Measurements from ENCODE around the gene MCAT. TPM values are rescaled to one million over a fixed set of nuclear protein-coding genes. Genes with fewer than 3 reads are reported as not detected.

Gene MCAT, protein sequence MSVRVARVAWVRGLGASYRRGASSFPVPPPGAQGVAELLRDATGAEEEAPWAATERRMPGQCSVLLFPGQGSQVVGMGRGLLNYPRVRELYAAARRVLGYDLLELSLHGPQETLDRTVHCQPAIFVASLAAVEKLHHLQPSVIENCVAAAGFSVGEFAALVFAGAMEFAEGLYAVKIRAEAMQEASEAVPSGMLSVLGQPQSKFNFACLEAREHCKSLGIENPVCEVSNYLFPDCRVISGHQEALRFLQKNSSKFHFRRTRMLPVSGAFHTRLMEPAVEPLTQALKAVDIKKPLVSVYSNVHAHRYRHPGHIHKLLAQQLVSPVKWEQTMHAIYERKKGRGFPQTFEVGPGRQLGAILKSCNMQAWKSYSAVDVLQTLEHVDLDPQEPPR
- 13.9 and 21.6 TPM in 2 replicates for total RNA-seq

DNA sequence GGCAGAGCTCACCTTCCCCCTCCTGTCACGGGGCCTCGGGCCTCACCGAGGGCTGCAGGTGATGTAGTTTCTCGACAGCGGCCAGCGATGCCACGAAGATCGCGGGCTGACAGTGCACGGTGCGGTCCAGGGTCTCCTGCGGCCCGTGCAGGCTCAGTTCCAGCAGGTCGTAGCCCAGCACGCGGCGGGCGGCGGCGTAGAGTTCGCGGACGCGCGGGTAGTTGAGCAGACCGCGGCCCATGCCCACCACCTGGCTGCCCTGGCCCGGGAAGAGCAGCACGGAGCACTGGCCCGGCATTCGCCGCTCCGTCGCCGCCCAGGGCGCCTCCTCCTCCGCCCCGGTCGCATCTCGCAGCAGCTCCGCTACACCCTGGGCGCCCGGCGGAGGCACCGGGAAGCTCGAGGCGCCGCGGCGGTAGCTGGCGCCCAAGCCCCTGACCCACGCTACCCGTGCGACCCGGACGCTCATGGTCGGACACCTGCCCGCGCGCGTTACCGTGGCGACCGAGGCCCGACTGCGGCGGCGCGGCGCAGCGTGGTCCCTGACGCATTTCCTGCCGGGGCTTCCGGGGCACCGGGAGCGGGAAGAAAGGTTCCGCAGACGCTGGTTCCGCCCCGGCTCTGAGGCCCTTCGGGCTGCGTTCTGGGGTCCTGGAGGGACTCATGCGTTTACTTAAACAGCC is at the start of gene MCAT:
Gene MCAT, minus strand, starts transcription at position 519 of the 683 bp plus-strand sequence. Its CDS starts 50 bp downstream, at position 469.

DNA sequence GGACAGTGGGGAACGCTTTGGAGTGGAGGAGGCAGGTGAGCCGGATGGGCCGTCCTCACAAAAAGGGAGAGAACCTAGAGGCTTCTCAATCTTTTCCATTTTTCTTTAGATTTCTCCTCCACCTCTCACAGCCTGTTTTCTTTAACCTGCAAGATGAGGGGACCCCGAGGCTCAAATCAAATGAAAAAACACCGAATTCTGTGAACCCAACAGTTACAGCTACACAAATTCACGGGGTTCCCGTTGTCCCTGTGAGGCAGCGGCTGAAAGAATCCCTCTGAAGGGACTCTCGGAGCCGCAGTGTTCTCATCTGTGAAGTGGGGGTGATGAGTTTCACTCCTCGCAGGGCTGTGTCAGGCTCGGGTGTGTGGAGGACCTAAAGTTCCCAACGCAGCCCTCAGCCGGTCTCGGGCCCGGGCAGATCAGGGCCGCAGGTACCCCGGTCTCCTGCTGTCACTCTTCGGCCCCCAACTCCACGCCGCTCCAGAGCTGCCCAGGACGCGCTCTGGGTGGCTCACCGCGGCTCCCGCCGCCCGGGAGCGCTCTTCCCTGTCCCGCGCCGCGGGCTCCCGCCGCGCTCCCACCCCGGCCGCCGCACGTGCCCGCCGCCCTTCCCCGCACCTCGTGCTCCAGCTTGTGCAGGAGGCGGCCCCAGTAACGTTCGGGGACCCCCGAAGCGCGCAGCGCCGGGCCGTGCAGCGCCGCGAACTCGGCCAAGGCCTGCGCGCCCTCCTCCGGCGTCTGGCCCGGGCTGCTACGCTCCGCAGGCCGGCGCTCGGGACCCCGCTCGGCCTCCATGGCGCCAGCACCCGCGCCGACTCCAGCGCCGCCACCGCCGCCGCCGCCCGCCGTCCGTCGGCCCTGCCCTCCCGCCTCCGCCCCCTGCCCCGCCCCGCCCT is 43.3 kb upstream of the MCAT start, which contains the start of gene TTLL12:
Gene TTLL12, minus strand, starts transcription at position 863 of the 899 bp plus-strand sequence. Its CDS starts 65 bp downstream, at position 798.

DNA sequence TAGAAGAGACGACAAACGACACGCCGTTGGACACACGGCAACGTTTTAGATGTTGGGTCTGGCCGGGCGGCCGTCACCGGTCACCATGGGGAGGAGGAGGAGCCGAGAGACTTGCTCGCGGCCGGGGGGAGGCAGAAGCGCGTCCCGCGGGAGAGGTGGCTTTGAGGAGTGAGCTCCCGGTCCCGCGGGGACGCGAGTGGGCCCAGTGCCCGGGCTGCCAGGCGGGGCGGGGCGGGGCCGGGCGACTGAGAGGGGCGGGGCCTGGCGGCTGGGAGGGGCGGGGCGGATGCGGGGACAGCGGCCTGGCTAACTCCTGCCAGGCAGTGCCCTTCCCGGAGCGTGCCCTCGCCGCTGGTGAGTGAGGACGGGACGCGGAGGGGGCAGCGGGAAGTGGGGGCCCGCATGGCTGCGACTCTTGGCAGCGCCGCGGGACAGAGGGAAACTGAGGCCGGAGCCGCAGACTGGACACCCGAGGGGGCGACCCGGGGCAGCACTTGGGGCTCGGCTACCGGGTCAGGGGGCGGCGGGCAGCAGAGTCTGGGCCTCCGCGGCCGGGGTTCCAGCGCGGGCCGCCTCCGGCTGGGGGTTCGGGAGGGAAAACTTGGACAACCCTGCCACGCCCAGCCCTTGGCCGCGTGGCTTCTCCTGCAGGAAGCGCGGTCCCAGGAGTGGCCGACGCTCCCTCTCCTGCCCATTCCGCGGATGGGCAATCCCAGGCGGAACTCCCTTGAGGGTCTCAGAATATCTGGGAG is 8.2 kb upstream of the MCAT start, which contains the start of gene TSPO:
Gene TSPO, plus strand, starts transcription at position 309 of the 752 bp plus-strand sequence. CDS start 7,680 bp downstream, outside the sequence.

DNA sequence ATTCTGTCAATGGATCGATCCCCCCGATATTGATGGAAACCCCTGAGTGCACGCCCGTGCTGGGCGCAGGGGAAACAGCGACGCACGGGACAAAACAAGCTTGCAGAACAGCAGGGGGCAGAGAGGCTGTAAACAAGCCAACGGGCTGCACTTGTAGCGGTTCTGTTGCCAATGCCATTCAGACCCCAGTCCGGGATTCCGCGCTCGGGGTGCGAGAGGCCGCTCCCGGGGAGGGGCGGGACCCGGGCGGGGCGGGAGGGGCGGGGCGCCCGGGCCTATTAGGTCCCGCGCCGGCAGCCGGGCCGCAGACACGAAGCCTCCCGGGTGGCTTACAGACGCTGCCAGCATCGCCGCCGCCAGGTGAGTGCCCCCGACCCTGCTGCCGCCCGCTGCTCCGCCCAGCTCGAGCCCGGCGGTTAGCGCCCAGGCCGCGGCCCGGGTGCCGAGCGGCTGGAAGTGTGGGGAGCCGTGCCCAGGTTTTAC is 32.7 kb downstream of the MCAT start, which contains the start of gene BIK:
Gene BIK, plus strand, starts transcription at position 307 of the 483 bp plus-strand sequence. CDS start 13,273 bp downstream, outside the sequence.

DNA sequence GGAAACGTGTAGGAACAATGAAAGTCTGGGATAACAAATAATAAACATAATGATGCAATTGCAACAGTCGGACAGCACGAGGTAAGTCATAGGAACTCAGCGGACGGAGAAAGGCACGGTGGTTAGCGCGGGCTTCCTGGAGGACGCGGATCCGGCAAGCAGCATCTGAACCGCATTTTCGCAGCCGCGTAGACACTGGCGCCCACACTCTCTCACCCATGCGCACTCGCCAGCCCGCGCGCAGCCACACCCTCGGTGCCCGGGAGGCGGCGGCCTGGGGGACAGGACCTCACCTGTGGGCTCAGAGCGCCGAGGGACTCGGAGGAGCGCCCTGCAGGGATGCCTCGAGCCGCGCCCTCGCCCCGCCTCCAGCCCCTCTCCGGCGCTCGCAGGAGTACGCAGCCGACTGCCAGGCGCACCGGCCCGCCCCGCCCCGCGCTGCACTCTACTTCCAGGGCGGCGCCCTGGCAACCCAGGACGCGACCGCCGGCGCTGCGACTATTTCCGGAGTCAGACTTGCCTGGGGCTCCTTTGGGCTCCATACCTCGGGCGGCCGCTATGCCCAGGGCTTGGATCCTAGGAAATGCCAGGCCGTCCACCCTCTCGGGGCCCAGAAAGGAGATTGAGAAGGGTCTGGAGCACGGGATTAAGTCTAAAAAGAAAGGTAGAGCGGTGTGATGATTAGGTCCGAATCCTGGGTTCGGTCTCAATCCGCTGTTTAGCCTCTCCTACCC is 54.0 kb downstream of the MCAT start, which contains the start of gene TTLL1:
Gene TTLL1, minus strand, starts transcription at position 408 of the 734 bp plus-strand sequence. CDS start 13,805 bp downstream, outside the sequence.

Other genes with a start within 250 kb of the MCAT start
- gene PACSIN2, start 128.2 kb downstream of the MCAT start, total RNA-seq: 27.2 and 38.7 TPM in 2 replicates
- 6.2 and 8.4 TPM in 2 replicates for gene TTLL1, start 54.0 kb downstream of the MCAT start, total RNA-seq
- gene BIK, start 32.6 kb downstream of the MCAT start, total RNA-seq: 0.39 TPM in 1 of 2 replicates, not detected in the other
- 235 and 477 TPM in 2 replicates for gene TSPO, start 8.2 kb upstream of the MCAT start, total RNA-seq
- gene TTLL12, start 43.7 kb upstream of the MCAT start, total RNA-seq: 32.6 and 34.9 TPM in 2 replicates
- gene SCUBE1, start 200.0 kb upstream of the MCAT start, total RNA-seq: 0.78 and 2.4 TPM in 2 replicates